Placental epithelial cell (primary cell): ENCODE measurements around the gene MMP26. TPM values are rescaled to one million over a fixed set of nuclear protein-coding genes. Genes with fewer than 3 reads are reported as not detected.

Source experiments
- total RNA-seq: library from RNA; depleted of rRNA; stranded (reverse); fragments of >200 nt; gene quantifications from 2 replicates; pipeline ENCODE4 v1.2.3, GENCODE V29; 2012

The MMP26 gene
- total RNA-seq: not detected in 2 replicates

GRCh38 chr11:4704054-4704789 lies at the start of gene MMP26:
MMP26 (plus strand) TSS chr11:4704784.

GRCh38 chr11:4697585-4697984 lies 7.0 kb upstream of the MMP26 start, which contains the start of gene OR51E2:
OR51E2 (minus strand) TSS chr11:4697853; CDS start chr11:4682711, 15,142 bp downstream.

Other genes with a start within 250 kb of the MMP26 start
- under 0.01 and 0.33 TPM in 2 replicates for gene OR52K1, start 222.1 kb upstream of the MMP26 start, total RNA-seq
- gene OR52M1, start 159.6 kb upstream of the MMP26 start, total RNA-seq: not detected in 2 replicates
- gene OR52I2, start 123.0 kb upstream of the MMP26 start, total RNA-seq: not detected in 2 replicates
- not detected in 2 replicates for gene OR52I1, start 110.7 kb upstream of the MMP26 start, total RNA-seq
- gene TRIM68, start 96.6 kb upstream of the MMP26 start, total RNA-seq: 13.1 and 16.5 TPM in 2 replicates
- not detected in 2 replicates for gene OR51D1, start 67.3 kb upstream of the MMP26 start, total RNA-seq
- not detected in 2 replicates for gene OR51E1, start 60.8 kb upstream of the MMP26 start, total RNA-seq
- gene OR51E2, start 6.9 kb upstream of the MMP26 start, total RNA-seq: not detected in 2 replicates
- gene OR51F1, start 65.2 kb downstream of the MMP26 start, total RNA-seq: not detected in 2 replicates
- not detected in 2 replicates for gene OR52R1, start 99.6 kb downstream of the MMP26 start, total RNA-seq
- not detected in 2 replicates for gene OR51F2, start 116.5 kb downstream of the MMP26 start, total RNA-seq
- gene OR51S1, start 144.4 kb downstream of the MMP26 start, total RNA-seq: not detected in 2 replicates
- not detected in 2 replicates for gene OR51T1, start 177.1 kb downstream of the MMP26 start, total RNA-seq
- gene OR51A7, start 199.0 kb downstream of the MMP26 start, total RNA-seq: not detected in 2 replicates
- not detected in 2 replicates for gene OR51G2, start 214.6 kb downstream of the MMP26 start, total RNA-seq
- not detected in 2 replicates for gene OR51G1, start 219.6 kb downstream of the MMP26 start, total RNA-seq
- not detected in 2 replicates for gene OR51A4, start 242.8 kb downstream of the MMP26 start, total RNA-seq